DND-41 (cell line): ENCODE data around the gene KIAA1755.

Source experiments
- ATAC-seq: fragments of 200-7000 bp; cut with Tn5 transposase; 3 replicates; pipeline ENCODE4 v1.9.1; 2021; ENCODE audit warnings: low read depth; ENCODE audit not compliant: insufficient read depth
- DNase-seq: peaks from one replicate; pipeline ENCODE4 v3.0.0-alpha.2; 2020
- H2AFZ ChIP-seq: 2 replicates; pipeline ENCODE4 v1.6.0; 2012; ENCODE audit warnings: low read depth, low read length
- H3K27ac ChIP-seq: 2 replicates; pipeline ENCODE4 v1.5.1; 2012; ENCODE audit warnings: low read length, inconsistent platforms
- H3K27me3 ChIP-seq: fragments of 200-600 bp; sonication (generic); 2 replicates; pipeline ENCODE4 v1.6.0; 2012; ENCODE audit warnings: low read length, mild to moderate bottlenecking, inconsistent platforms; ENCODE audit not compliant: insufficient read depth, poor library complexity
- H3K36me3 ChIP-seq: 2 replicates; pipeline ENCODE4 v1.5.1; 2012; ENCODE audit warnings: low read length, inconsistent platforms; ENCODE audit not compliant: insufficient read depth
- H3K4me1 ChIP-seq: 2 replicates; pipeline ENCODE4 v1.5.1; 2012; ENCODE audit warnings: mild to moderate bottlenecking, low read length; ENCODE audit not compliant: insufficient read depth
- H3K4me2 ChIP-seq: 2 replicates; pipeline ENCODE4 v1.6.0; 2012; ENCODE audit warnings: mild to moderate bottlenecking, moderate library complexity, low read length, inconsistent platforms; ENCODE audit not compliant: insufficient read depth
- H3K4me3 ChIP-seq, 2 experiments: fragments of 200-600 bp in 1 of 2; shearing (Covaris generic) in 1 of 2; 2 replicates each; pipeline ENCODE4 v1.5.1; 2012 to 2016; ENCODE audit warnings: inconsistent platforms in 2 of 2, low read length in 2 of 2, mild to moderate bottlenecking in 2 of 2, low read depth in 1 of 2, moderate library complexity in 1 of 2
- H3K79me2 ChIP-seq: 2 replicates; pipeline ENCODE4 v1.6.0; 2012; ENCODE audit warnings: low read length, inconsistent platforms; ENCODE audit not compliant: insufficient read depth
- H3K9ac ChIP-seq: 2 replicates; pipeline ENCODE4 v1.6.0; 2012; ENCODE audit warnings: low read depth, mild to moderate bottlenecking, inconsistent platforms, low read length, moderate library complexity
- H3K9me3 ChIP-seq: 2 replicates; pipeline ENCODE4 v1.5.1; 2012; ENCODE audit warnings: low read length, moderate library complexity, mild to moderate bottlenecking, inconsistent platforms; ENCODE audit not compliant: insufficient read depth, severe bottlenecking
- H4K20me1 ChIP-seq: 2 replicates; pipeline ENCODE4 v1.6.0; 2012; ENCODE audit warnings: low read length; ENCODE audit not compliant: insufficient read depth
- CTCF ChIP-seq: IDR thresholded peaks from 2 replicates; pipeline ENCODE4 v1.5.1; 2012; ENCODE audit warnings: borderline replicate concordance, low read length, moderate library complexity, mild to moderate bottlenecking; ENCODE audit not compliant: poor library complexity, severe bottlenecking; ENCODE audit errors: extremely low read depth
- EZH2 ChIP-seq: IDR thresholded peaks from 3 replicates; pipeline ENCODE4 v1.6.1; 2012; ENCODE audit warnings: borderline replicate concordance, low read depth, mild to moderate bottlenecking, moderate library complexity, low read length, inconsistent platforms; ENCODE audit not compliant: severe bottlenecking

Gene KIAA1755

DNA sequence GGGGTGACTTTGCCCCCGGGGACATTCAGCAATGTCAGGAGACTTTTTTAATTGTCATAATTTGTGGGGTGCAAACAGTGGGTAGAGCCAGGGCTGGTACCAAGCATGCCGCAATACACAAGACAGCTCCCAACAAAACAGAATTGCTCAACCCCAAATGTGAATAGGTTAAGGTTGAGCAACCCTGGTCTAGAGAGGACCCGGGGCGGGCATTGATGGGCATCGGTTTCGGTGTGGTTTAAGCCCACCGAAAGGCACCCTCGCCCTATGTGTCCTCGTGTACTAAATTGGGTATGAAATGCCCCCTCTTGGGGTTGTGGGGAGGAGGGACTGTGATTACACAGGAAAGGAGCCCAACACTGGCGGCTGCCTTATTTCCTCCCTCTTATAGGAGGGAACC, 36.0 kb downstream of the KIAA1755 start:
- Histone ChIP-seq H3K9me3 (no peaks in the 10 kb centered on the region), H3K4me1 (peaks cover 4% of the 10 kb centered on the region; the same call in 1 of the 2 replicates), H2AFZ (no peak overlapping the region), H3K4me2 (no peak overlapping the region), H3K4me3 (no peak overlapping the region), H3K9ac (no peak overlapping the region), H4K20me1 (peaks cover 29% of the 10 kb centered on the region), H3K36me3 (no peaks in the 10 kb centered on the region), H3K27me3 (peaks cover 18% of the 10 kb centered on the region), H3K27ac (no peak overlapping the region), H3K79me2 (no peaks in the 10 kb centered on the region)
- ATAC-seq (no peak), DNase-seq (no peak)
- TF ChIP-seq EZH2: no peak
- TF ChIP-seq CTCF: no peak

- Histone ChIP-seq H4K20me1 (peaks cover 30% of the 10 kb centered on the region), H2AFZ (no peak overlapping the region), H3K9me3 (no peaks in the 10 kb centered on the region), H3K4me3 (no peak overlapping the region), H3K9ac (no peak overlapping the region), H3K4me1 (peaks cover 4% of the 10 kb centered on the region; the same call in 1 of the 2 replicates), H3K27ac (no peak overlapping the region), H3K36me3 (no peaks in the 10 kb centered on the region), H3K4me2 (no peak overlapping the region), H3K27me3 (peaks cover 25% of the 10 kb centered on the region), H3K79me2 (no peaks in the 10 kb centered on the region)
- no peak for TF ChIP-seq CTCF
- TF ChIP-seq EZH2: no peak
- ATAC-seq (no peak), DNase-seq (no peak)
These were observed 36.8 kb downstream of the KIAA1755 start for GRCh38 chr20:38223743-38224100.

DNA sequence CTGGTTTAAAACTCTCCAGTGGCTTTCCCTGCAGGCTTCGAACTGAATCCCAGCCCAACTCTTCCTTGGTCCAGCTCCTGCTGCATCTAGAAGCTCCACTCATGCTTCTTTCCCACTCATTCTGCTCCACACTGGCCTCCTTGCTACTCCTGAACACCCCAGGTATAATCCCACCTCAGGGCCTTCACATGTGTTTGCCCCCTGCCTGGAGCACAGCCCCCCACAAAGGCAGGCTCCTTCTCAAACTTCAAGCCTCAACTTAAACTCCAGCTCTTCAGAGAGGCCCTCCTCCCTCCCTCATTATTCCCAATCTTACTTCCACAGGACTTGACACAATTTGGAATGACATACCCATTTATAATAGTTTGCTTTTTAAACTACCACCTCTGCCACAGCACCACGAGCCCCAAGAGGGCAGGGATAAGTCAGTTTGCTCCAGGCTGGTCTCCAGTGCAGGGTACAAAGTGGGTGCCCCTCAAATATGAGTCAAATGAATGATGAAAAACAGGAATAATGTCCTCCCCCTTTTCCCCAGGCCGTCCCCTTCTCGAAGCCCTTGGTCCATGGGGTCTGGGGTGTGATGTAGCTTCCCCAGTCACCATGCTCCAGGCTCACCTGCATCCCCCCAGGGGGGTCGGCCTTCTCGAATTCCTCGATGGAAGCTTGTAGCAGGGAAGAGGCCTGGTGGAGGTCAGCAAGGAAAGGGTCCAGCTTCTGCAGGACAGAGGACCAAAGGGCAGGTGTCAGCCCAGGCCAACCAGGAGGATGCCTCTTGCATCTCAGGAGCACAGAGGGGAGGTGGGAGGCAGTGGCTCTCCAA, 37.4 kb downstream of the KIAA1755 start:
- no peak overlapping the region for H2AFZ ChIP-seq
- peaks cover 30% of the 10 kb centered on the region for H4K20me1 ChIP-seq
- H3K9ac ChIP-seq: no peak overlapping the region
- H3K4me2 ChIP-seq: no peak overlapping the region
- H3K27ac ChIP-seq: no peak overlapping the region
- DNase-seq (no peak), ATAC-seq (no peak)
- H3K27me3 ChIP-seq: peaks cover 25% of the 10 kb centered on the region
- peaks cover 4% of the 10 kb centered on the region; the same call in 1 of the 2 replicates for H3K4me1 ChIP-seq
- H3K4me3 ChIP-seq: no peak overlapping the region
- no peaks in the 10 kb centered on the region for H3K79me2 ChIP-seq
- TF ChIP-seq EZH2 (no peak), CTCF (no peak)
- H3K36me3 ChIP-seq: no peaks in the 10 kb centered on the region
- no peaks in the 10 kb centered on the region for H3K9me3 ChIP-seq
